DOHH2 (cell line): Measurements from ENCODE around the gene GYG2.
"Not testable (repeated sequence)": the region's sequence is repeated elsewhere in the genome, so short reads cannot be mapped to it uniquely, and the experiment has no call there.

Experiments used
- H3F3A ChIP-seq: fragments of 200-600 bp; sonication (generic), shearing (Covaris generic); 2 replicates; pipeline ENCODE4 v1.6.0; 2016; ENCODE audit warnings: antibody characterized with exemption, mild to moderate bottlenecking; ENCODE audit not compliant: control insufficient read depth, insufficient read depth
- H3K27ac ChIP-seq: fragments of 200-600 bp; sonication (generic); 2 replicates; pipeline ENCODE4 v1.5.1; 2014; ENCODE audit warnings: low read depth, mild to moderate bottlenecking, low read length, moderate library complexity
- H3K27me3 ChIP-seq: fragments of 200-600 bp; sonication (generic); 2 replicates; pipeline ENCODE4 v1.6.1; 2014; ENCODE audit warnings: mild to moderate bottlenecking, low read length, mixed read lengths; ENCODE audit not compliant: control insufficient read depth
- H3K36me3 ChIP-seq: fragments of 200-600 bp; sonication (generic); 2 replicates; pipeline ENCODE4 v1.6.1; 2014; ENCODE audit warnings: mild to moderate bottlenecking, low read length, moderate library complexity, mixed read lengths; ENCODE audit not compliant: control insufficient read depth
- H3K4me1 ChIP-seq: fragments of 200-600 bp; sonication (generic); 2 replicates; pipeline ENCODE4 v1.6.1; 2014; ENCODE audit warnings: mild to moderate bottlenecking, low read length, mixed read lengths; ENCODE audit not compliant: control insufficient read depth
- H3K4me2 ChIP-seq: fragments of 200-600 bp; sonication (generic); 2 replicates; pipeline ENCODE4 v1.6.0; 2014; ENCODE audit warnings: mild to moderate bottlenecking, low read length, moderate library complexity
- H3K4me3 ChIP-seq: fragments of 200-600 bp; sonication (generic); 2 replicates; pipeline ENCODE4 v1.5.1; 2014; ENCODE audit warnings: mild to moderate bottlenecking, low read length, mixed read lengths
- H3K79me2 ChIP-seq: fragments of 200-600 bp; sonication (generic); 2 replicates; pipeline ENCODE4 v1.6.1; 2014; ENCODE audit warnings: mild to moderate bottlenecking, low read length, mixed read lengths; ENCODE audit not compliant: control insufficient read depth
- H3K9me2 ChIP-seq: fragments of 200-600 bp; sonication (generic); replicated peaks from 2 replicates; pipeline ENCODE4 v1.6.1; 2014; ENCODE audit warnings: mild to moderate bottlenecking, low read length, mixed read lengths; ENCODE audit not compliant: control insufficient read depth
- H3K9me3 ChIP-seq: fragments of 200-600 bp; sonication (generic); 2 replicates; pipeline ENCODE4 v1.6.1; 2014; ENCODE audit warnings: antibody characterized with exemption, low read length, mixed read lengths; ENCODE audit not compliant: control insufficient read depth, insufficient read depth
- H4K20me1 ChIP-seq: fragments of 200-600 bp; sonication (generic); 2 replicates; pipeline ENCODE4 v1.6.0; 2014; ENCODE audit warnings: low read depth, mild to moderate bottlenecking, antibody characterized with exemption, low read length, moderate library complexity; ENCODE audit not compliant: control insufficient read depth, insufficient read depth
- EZH2phosphoT487 ChIP-seq: fragments of 200-600 bp; sonication (generic); IDR thresholded peaks from 2 replicates; pipeline ENCODE4 v1.6.1; 2017; ENCODE audit warnings: borderline replicate concordance, mild to moderate bottlenecking, antibody characterized with exemption, low read length, moderate library complexity, mixed read lengths
- TF ChIP-seq, protein P1 (sequence below): fragments of 200-600 bp; sonication (generic); IDR thresholded peaks from one replicate; pipeline ENCODE4 v1.5.1; 2014; ENCODE audit warnings: antibody characterized with exemption, mild to moderate bottlenecking, low read depth, low read length; ENCODE audit not compliant: poor library complexity, severe bottlenecking

Gene GYG2

DNA sequence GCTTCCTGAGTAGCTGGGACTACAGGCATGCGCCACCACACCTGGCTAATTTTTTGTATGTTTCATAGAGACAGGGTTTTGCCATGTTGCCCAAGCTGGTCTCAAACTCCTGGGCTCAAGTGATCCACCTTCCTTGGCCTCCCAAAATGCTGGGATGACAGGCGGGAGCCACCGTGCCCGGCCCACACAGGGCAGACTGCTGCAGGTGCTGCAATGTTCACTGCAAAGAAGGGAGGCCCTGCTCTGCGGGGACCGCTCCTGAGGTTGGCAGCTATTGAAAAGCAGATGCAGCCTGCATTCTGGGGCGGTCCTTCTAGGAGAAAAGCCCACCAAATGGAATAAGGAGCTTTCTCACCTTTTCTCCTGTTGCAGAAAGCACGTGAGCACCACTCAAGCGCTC lies 95.4 kb downstream of the GYG2 start:
- no peak for TF ChIP-seq EZH2phosphoT487
- Histone ChIP-seq H3K27ac (no peak overlapping the region), H3K79me2 (no peaks in the 10 kb centered on the region), H3K36me3 (no peaks in the 10 kb centered on the region), H3K4me3 (no peak overlapping the region), H3K9me2 (no peaks in the 10 kb centered on the region), H4K20me1 (no peaks in the 10 kb centered on the region), H3K9me3 (no peaks in the 10 kb centered on the region), H3F3A (no peaks in the 10 kb centered on the region), H3K27me3 (no peaks in the 10 kb centered on the region), H3K4me2 (no peak overlapping the region), H3K4me1 (no peaks in the 10 kb centered on the region)

DNA sequence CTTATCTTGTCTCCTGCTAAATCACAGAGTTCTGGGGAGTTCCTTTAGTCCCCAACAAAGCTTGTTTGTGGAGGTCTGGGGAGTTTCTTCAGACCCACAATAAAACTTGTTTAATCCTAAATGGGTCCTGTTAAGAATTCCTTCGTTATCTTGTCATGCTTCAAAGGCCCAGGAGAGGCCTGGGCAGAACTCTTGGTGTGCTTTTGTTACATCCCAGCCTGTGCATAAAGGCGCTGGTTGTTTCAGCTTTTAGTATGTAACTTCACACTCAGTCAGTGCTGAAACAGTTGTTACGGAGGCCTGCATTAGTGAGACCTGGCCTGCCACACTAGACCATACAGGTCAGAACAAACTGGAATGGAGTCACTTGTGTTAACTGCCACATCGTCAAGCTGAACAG lies 97.5 kb downstream of the GYG2 start:
- not testable (repeated sequence) for H3K4me3 ChIP-seq, H3K4me2 ChIP-seq, H3K27me3 ChIP-seq, H3K36me3 ChIP-seq, H3K9me2 ChIP-seq, H3K4me1 ChIP-seq, H3K9me3 ChIP-seq, H3F3A ChIP-seq, H3K79me2 ChIP-seq, H3K27ac ChIP-seq, H4K20me1 ChIP-seq

DNA sequence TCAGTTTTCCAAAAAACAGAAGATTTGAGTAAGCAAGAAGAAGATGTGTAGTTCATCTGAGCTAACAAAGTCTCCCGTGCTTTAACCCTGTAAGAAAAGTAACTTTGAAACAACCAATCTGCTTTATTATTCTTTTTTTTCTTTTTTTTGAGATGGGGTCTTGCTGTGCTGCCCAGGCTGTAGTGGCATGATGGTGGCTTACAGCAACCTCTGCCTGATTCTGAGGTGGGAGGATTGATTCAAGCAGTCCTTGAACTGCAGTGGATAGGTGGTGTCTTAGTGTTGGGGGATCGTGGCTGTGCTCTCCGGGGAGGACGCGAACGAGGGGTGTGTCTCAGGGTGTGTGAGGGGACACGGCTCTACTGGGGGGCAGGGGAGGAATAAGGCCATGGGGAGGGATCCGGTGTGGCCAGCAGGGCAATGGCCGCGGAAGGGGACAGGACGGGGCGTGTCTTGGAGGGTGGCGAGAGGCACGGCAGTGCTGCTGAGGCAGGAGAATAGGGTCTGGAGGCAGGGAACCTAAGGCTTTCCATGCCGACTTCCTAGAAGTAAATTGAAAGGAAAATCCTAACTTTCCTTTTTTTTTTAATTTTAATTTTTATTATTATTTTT lies 98.0 kb downstream of the GYG2 start:
- TF ChIP-seq, protein P1, sequence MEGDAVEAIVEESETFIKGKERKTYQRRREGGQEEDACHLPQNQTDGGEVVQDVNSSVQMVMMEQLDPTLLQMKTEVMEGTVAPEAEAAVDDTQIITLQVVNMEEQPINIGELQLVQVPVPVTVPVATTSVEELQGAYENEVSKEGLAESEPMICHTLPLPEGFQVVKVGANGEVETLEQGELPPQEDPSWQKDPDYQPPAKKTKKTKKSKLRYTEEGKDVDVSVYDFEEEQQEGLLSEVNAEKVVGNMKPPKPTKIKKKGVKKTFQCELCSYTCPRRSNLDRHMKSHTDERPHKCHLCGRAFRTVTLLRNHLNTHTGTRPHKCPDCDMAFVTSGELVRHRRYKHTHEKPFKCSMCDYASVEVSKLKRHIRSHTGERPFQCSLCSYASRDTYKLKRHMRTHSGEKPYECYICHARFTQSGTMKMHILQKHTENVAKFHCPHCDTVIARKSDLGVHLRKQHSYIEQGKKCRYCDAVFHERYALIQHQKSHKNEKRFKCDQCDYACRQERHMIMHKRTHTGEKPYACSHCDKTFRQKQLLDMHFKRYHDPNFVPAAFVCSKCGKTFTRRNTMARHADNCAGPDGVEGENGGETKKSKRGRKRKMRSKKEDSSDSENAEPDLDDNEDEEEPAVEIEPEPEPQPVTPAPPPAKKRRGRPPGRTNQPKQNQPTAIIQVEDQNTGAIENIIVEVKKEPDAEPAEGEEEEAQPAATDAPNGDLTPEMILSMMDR, result no peak
- no peak for TF ChIP-seq EZH2phosphoT487
- no peak overlapping the region for H3K4me2 ChIP-seq
- no peaks in the 10 kb centered on the region for H4K20me1 ChIP-seq
- H3K4me3 ChIP-seq, result no peak overlapping the region
- H3K4me1 ChIP-seq, result no peaks in the 10 kb centered on the region
- H3K36me3 ChIP-seq, result no peaks in the 10 kb centered on the region
- no peaks in the 10 kb centered on the region for H3F3A ChIP-seq
- H3K27me3 ChIP-seq, result no peaks in the 10 kb centered on the region
- no peaks in the 10 kb centered on the region for H3K79me2 ChIP-seq
- no peaks in the 10 kb centered on the region for H3K9me2 ChIP-seq
- H3K27ac ChIP-seq, result no peak overlapping the region
- H3K9me3 ChIP-seq, result no peaks in the 10 kb centered on the region

DNA sequence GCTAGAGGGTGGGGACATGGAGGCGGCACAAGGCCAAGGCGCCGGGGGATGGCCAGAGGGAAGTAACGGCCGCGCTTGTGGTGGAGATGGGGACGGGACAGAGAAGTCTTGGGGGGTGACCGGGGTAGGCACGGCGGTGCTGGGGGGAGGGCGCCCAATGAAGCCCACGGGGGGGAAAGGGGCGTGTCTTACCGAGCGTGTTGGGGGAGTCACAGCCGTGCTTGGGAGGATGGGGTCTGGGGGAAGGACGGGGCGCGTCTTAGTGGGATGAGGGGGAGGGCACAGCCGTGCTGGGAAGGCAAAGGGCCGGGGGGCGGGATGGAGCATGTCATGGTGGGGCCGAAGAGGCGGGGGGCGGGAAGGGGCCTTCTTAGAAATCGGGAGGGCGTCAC lies 99.5 kb downstream of the GYG2 start:
- no peaks in the 10 kb centered on the region for H4K20me1 ChIP-seq
- H3K9me3 ChIP-seq, result no peaks in the 10 kb centered on the region
- no peaks in the 10 kb centered on the region for H3K79me2 ChIP-seq
- H3F3A ChIP-seq, result no peaks in the 10 kb centered on the region
- no peak overlapping the region for H3K4me2 ChIP-seq
- no peaks in the 10 kb centered on the region for H3K36me3 ChIP-seq
- no peak for TF ChIP-seq EZH2phosphoT487
- TF ChIP-seq, protein P1, result no peak
- no peaks in the 10 kb centered on the region for H3K4me1 ChIP-seq
- no peak overlapping the region for H3K4me3 ChIP-seq
- no peaks in the 10 kb centered on the region for H3K27me3 ChIP-seq
- no peak overlapping the region for H3K27ac ChIP-seq
- H3K9me2 ChIP-seq, result no peaks in the 10 kb centered on the region
